ENCODE results near the gene CD72. TPM values are rescaled to one million over a fixed set of nuclear protein-coding genes. Genes with fewer than 3 reads are reported as not detected.
A peak's percentile ranks its signal among the peaks of the same experiment; 100 is the strongest.

CD72 gene
- total RNA-seq, 4 donors from 2014 or later, result 1.2 to 5.6 (median 2.0) TPM

- no peak for TF ChIP-seq CTCF (IDR thresholded peaks at IDR 0.05)
- no peak for TF ChIP-seq POLR2A (IDR thresholded peaks at IDR 0.05)
- WGBS, 2 donors, result 12 to 14% methylated on average over 29 to 36 of the region's 58 CpGs
- intact Hi-C loops (cut with DNase I; ENCODE audit: low total_unique reads), result no loop called here
- DNase-seq (ENCODE audit: low spot score in 2 of 2), result peak in 1 of 2 donors; percentile 93
- H3K4me3 ChIP-seq (ENCODE audit: low read depth, poor library complexity, severe bottlenecking), result peak within 1 kb of the TSS; percentile 11
These were observed 46.6 kb upstream of the CD72 start, which contains the start of gene ARHGEF39 for GRCh38 chr9:35664531-35665470. Gene ARHGEF39, minus strand, starts transcription at chr9:35665195. Its CDS starts 26 bp downstream, at chr9:35665169.

GRCh38 chr9:35662437-35662836, 44.2 kb upstream of the CD72 start:
- 85 to 88% methylated on average over 7 of the region's 7 CpGs for WGBS, 2 donors
- intact Hi-C loops (cut with DNase I; ENCODE audit: low total_unique reads), result no loop called here
- no peak for DNase-seq (ENCODE audit: low spot score in 2 of 2)
- no peak for TF ChIP-seq POLR2A (IDR thresholded peaks at IDR 0.05)
- no peak for TF ChIP-seq CTCF (IDR thresholded peaks at IDR 0.05)
- H3K4me3 ChIP-seq (ENCODE audit: low read depth, poor library complexity, severe bottlenecking), result no peak overlapping the region

GRCh38 chr9:35661756-35662350, 43.6 kb upstream of the CD72 start:
- no peak overlapping the region for H3K4me3 ChIP-seq (ENCODE audit: low read depth, poor library complexity, severe bottlenecking)
- TF ChIP-seq POLR2A (IDR thresholded peaks at IDR 0.05), result no peak
- no peak for TF ChIP-seq CTCF (IDR thresholded peaks at IDR 0.05)
- intact Hi-C loops (cut with DNase I; ENCODE audit: low total_unique reads), result no loop called here
- 64 to 67% methylated on average over 3 of the region's 3 CpGs for WGBS, 2 donors
- no peak for DNase-seq (ENCODE audit: low spot score in 2 of 2)

- 45 to 50% methylated on average over 9 of the region's 9 CpGs for WGBS, 2 donors
- TF ChIP-seq CTCF (IDR thresholded peaks at IDR 0.05), result no peak
- TF ChIP-seq POLR2A (IDR thresholded peaks at IDR 0.05), result no peak
- DNase-seq (ENCODE audit: low spot score in 2 of 2), result no peak
- no peak overlapping the region for H3K4me3 ChIP-seq (ENCODE audit: low read depth, poor library complexity, severe bottlenecking)
- intact Hi-C loops (cut with DNase I; ENCODE audit: low total_unique reads), result no loop called here
These were observed 42.8 kb upstream of the CD72 start for GRCh38 chr9:35660966-35661415.

GRCh38 chr9:35659340-35659739, 41.1 kb upstream of the CD72 start:
- no peak overlapping the region for H3K4me3 ChIP-seq (ENCODE audit: low read depth, poor library complexity, severe bottlenecking)
- 51 to 57% methylated on average over 3 of the region's 3 CpGs for WGBS, 2 donors
- intact Hi-C loops (cut with DNase I; ENCODE audit: low total_unique reads), result no loop called here
- no peak for DNase-seq (ENCODE audit: low spot score in 2 of 2)
- no peak for TF ChIP-seq CTCF (IDR thresholded peaks at IDR 0.05)
- no peak for TF ChIP-seq POLR2A (IDR thresholded peaks at IDR 0.05)

Measured in lower leg skin (tissue), 4 donors.